Measurements from ENCODE around the gene ASB13. TPM values are rescaled to one million over a fixed set of nuclear protein-coding genes. Genes with fewer than 3 reads are reported as not detected.

ASB13 gene
- total and polyA plus RNA-seq, 2 donors (not counting 1 experiment from before 2014, with no cell fraction given), result 2.5 to 4.4 TPM

DNA sequence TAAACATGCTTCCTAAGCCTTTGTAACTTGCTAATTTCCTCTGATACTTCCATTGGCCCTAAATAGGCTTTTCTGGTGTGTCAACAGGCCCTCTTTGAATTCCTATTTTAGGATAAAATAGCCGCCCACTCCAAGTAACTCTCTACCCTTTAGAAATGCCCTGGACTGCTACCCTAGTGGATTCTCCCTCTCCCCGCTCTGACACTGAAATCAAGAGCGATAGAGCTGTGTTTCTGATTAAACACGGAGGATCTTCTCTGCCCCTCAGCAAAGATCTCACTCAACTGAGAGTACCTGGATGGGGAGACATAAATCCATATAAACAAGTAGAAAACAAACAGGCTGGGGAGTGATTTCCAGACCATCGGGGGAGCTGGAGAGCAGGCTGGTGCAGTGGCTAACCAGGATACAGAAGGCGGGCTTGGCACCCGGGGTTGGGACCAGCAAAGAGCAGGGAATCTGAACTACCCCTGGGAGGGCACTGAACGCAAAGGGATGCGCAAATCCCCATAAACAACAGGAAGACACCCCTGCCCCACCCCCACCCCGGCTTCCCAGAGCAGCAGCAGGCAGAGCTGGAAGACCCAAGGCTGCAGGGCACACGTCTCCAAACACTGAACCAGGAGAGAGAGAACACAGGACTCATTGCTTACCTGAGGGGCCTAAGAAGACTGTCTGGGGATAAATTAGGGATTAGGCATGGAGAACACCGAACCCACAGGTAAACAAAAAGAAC lies 2.5 kb downstream of the ASB13 start:
- H3K9me3 ChIP-seq (ENCODE audit: control extremely low read depth in 1 of 3, control insufficient read depth in 2 of 3, insufficient read depth in 1 of 3, low read length in 2 of 3), result no peaks in the 10 kb centered on the region
- H3K79me2 ChIP-seq (ENCODE audit: control insufficient read depth, insufficient read depth, low read length), result no peaks in the 10 kb centered on the region
- H3K36me3 ChIP-seq (replicated peaks in 1 of 2; ENCODE audit: control extremely low read depth in 1 of 2, control insufficient read depth in 1 of 2, extremely low read depth in 1 of 2, insufficient read depth in 2 of 2, low read length in 1 of 2), result no peaks in the 10 kb centered on the region
- no peaks in the 10 kb centered on the region for H3K27me3 ChIP-seq (replicated peaks in 1 of 4; ENCODE audit: control extremely low read depth in 1 of 4, control insufficient read depth in 3 of 4, insufficient read depth in 4 of 4, low read length in 3 of 4)
- Mint-ChIP-seq H3K9me3 (ENCODE audit: insufficient read depth) (no peaks in the 10 kb centered on the region), H3K4me1 (peaks cover 36% of the 10 kb centered on the region), H3K4me3 (no peak overlapping the region), H3K27ac (no peak overlapping the region), H3K27me3 (peaks cover 4% of the 10 kb centered on the region)
- POLR2A ChIA-PET, result no interaction called here
- no peak overlapping the region for H3K27ac ChIP-seq (ENCODE audit: low read length in 2 of 2)
- H3K4me1 ChIP-seq (ENCODE audit: control insufficient read depth in 2 of 2, insufficient read depth in 2 of 2, low read length in 2 of 2), result peaks cover 24% of the 10 kb centered on the region in 2 donors
- no peaks in the 10 kb centered on the region for H4K20me1 ChIP-seq (ENCODE audit: control insufficient read depth, insufficient read depth, low read length, poor library complexity, severe bottlenecking)
- intact Hi-C loops (cut with micrococcal nuclease), result no loop called here
- no peak overlapping the region for H3K4me3 ChIP-seq (ENCODE audit: control extremely low read depth in 1 of 5, extremely low read depth in 1 of 5, insufficient read depth in 1 of 5, low read depth in 2 of 5, low read length in 4 of 5)
- CTCF ChIA-PET, result interaction anchor here (1.8 kb wide), 1 partner anchor 14 kb away, joined by 5 read pairs; no protein-coding TSS in a partner anchor
- no peak for TF ChIP-seq EZH2 (IDR thresholded peaks at IDR 0.05; ENCODE audit: borderline replicate concordance, insufficient read depth, low read depth, low read length, poor library complexity, severe bottlenecking)
- TF ChIP-seq, protein P1, sequence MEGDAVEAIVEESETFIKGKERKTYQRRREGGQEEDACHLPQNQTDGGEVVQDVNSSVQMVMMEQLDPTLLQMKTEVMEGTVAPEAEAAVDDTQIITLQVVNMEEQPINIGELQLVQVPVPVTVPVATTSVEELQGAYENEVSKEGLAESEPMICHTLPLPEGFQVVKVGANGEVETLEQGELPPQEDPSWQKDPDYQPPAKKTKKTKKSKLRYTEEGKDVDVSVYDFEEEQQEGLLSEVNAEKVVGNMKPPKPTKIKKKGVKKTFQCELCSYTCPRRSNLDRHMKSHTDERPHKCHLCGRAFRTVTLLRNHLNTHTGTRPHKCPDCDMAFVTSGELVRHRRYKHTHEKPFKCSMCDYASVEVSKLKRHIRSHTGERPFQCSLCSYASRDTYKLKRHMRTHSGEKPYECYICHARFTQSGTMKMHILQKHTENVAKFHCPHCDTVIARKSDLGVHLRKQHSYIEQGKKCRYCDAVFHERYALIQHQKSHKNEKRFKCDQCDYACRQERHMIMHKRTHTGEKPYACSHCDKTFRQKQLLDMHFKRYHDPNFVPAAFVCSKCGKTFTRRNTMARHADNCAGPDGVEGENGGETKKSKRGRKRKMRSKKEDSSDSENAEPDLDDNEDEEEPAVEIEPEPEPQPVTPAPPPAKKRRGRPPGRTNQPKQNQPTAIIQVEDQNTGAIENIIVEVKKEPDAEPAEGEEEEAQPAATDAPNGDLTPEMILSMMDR (IDR thresholded peaks at IDR 0.05), result no peak
- no peak overlapping the region for H3K9ac ChIP-seq (ENCODE audit: low read length)
- 98% methylated on average over 7 of the region's 12 CpGs for WGBS (ENCODE audit: insufficient coverage)
- no peak for DNase-seq
- ATAC-seq (ENCODE audit: low read depth), result no peak
- no peak overlapping the region for H2AFZ ChIP-seq (ENCODE audit: insufficient read depth, low read depth, low read length, poor library complexity, severe bottlenecking)
- no peak overlapping the region for H3K4me2 ChIP-seq (replicated peaks; ENCODE audit: low read depth, low read length, poor library complexity, severe bottlenecking)
